ENCODE results near the gene CIRBP. TPM values are rescaled to one million over a fixed set of nuclear protein-coding genes. Genes with fewer than 3 reads are reported as not detected.
A peak's percentile ranks its signal among the peaks of the same experiment; 100 is the strongest.

Gene CIRBP
- total and polyA plus RNA-seq, 5 donors from 2014 or later = 172 to 497 (median 232) TPM

- peaks cover 0 to 3% (median 0%) of the 10 kb centered on the region in 7 donors for H3K9me3 Mint-ChIP-seq
- H3K36me3 ChIP-seq (ENCODE audit: control insufficient read depth, insufficient read depth, low read length) = no peaks in the 10 kb centered on the region
- H3K4me3 ChIP-seq (ENCODE audit: low read depth, low read length) = no peak overlapping the region
- no peak overlapping the region for H3K27ac ChIP-seq (ENCODE audit: insufficient read depth, low read length, poor library complexity, severe bottlenecking)
- peaks cover 21% of the 10 kb centered on the region for H3K27me3 Mint-ChIP-seq
- ATAC-seq (ENCODE audit: low read depth in 2 of 2) (no peak), DNase-seq (no peak)
- peak overlapping the region; percentile 68 to 76 (median 71) for H3K27ac Mint-ChIP-seq
- H3K4me1 Mint-ChIP-seq = peaks cover 0 to 42% (median 17%) of the 10 kb centered on the region in 4 donors
- H3K9me3 ChIP-seq (ENCODE audit: control insufficient read depth in 2 of 2, low read length in 2 of 2) = no peaks in the 10 kb centered on the region
- peaks cover 43% of the 10 kb centered on the region for H3K4me1 ChIP-seq (ENCODE audit: control insufficient read depth, insufficient read depth, low read length, poor library complexity, severe bottlenecking)
- H3K4me3 Mint-ChIP-seq = peak overlapping the region; percentile 83 to 89 (median 86)
- H3K27me3 ChIP-seq (ENCODE audit: control insufficient read depth, insufficient read depth, low read length) = no peaks in the 10 kb centered on the region
- no peaks in the 10 kb centered on the region for H3K36me3 Mint-ChIP-seq
Measured at GRCh38 chr19:1238369-1239303, 30.5 kb upstream of the CIRBP start.

- no peak overlapping the region for H3K4me3 ChIP-seq (ENCODE audit: low read depth, low read length)
- no peaks in the 10 kb centered on the region for H3K36me3 ChIP-seq (ENCODE audit: control insufficient read depth, insufficient read depth, low read length)
- no peaks in the 10 kb centered on the region for H3K27me3 ChIP-seq (ENCODE audit: control insufficient read depth, insufficient read depth, low read length)
- ATAC-seq (ENCODE audit: low read depth in 2 of 2) (no peak), DNase-seq (no peak)
- H3K36me3 Mint-ChIP-seq = no peaks in the 10 kb centered on the region
- peaks cover 0 to 3% (median 0%) of the 10 kb centered on the region in 7 donors for H3K9me3 Mint-ChIP-seq
- H3K27me3 Mint-ChIP-seq = peaks cover 21% of the 10 kb centered on the region
- H3K4me1 ChIP-seq (ENCODE audit: control insufficient read depth, insufficient read depth, low read length, poor library complexity, severe bottlenecking) = peaks cover 51% of the 10 kb centered on the region
- H3K27ac ChIP-seq (ENCODE audit: insufficient read depth, low read length, poor library complexity, severe bottlenecking) = peak overlapping the region; percentile 61
- H3K4me1 Mint-ChIP-seq = peaks cover 0 to 43% (median 18%) of the 10 kb centered on the region in 4 donors
- peak overlapping the region; percentile 83 to 89 (median 86) for H3K4me3 Mint-ChIP-seq
- no peaks in the 10 kb centered on the region for H3K9me3 ChIP-seq (ENCODE audit: control insufficient read depth in 2 of 2, low read length in 2 of 2)
- H3K27ac Mint-ChIP-seq = peak overlapping the region in 2 of 3 donors; percentile 40 to 71
Measured at GRCh38 chr19:1239420-1239795, 29.7 kb upstream of the CIRBP start.

- H3K4me1 ChIP-seq (ENCODE audit: control insufficient read depth, insufficient read depth, low read length, poor library complexity, severe bottlenecking) = peaks cover 57% of the 10 kb centered on the region
- H3K27ac Mint-ChIP-seq = peak overlapping the region in 1 of 3 donors; percentile 71
- DNase-seq (peak; percentile 87 to 93 (median 90)), ATAC-seq (ENCODE audit: low read depth in 2 of 2) (peak; percentile 55 to 59)
- H3K4me1 Mint-ChIP-seq = peaks cover 0 to 46% (median 20%) of the 10 kb centered on the region in 4 donors
- H3K4me3 Mint-ChIP-seq = peak overlapping the region in 3 of 4 donors; percentile 83 to 96 (median 89)
- no peak overlapping the region for H3K4me3 ChIP-seq (ENCODE audit: low read depth, low read length)
- peak overlapping the region; percentile 61 for H3K27ac ChIP-seq (ENCODE audit: insufficient read depth, low read length, poor library complexity, severe bottlenecking)
- H3K27me3 ChIP-seq (ENCODE audit: control insufficient read depth, insufficient read depth, low read length) = no peaks in the 10 kb centered on the region
- H3K9me3 ChIP-seq (ENCODE audit: control insufficient read depth in 2 of 2, low read length in 2 of 2) = no peaks in the 10 kb centered on the region
- no peaks in the 10 kb centered on the region for H3K36me3 ChIP-seq (ENCODE audit: control insufficient read depth, insufficient read depth, low read length)
- no peaks in the 10 kb centered on the region for H3K36me3 Mint-ChIP-seq
- H3K9me3 Mint-ChIP-seq = peaks cover 0 to 3% (median 0%) of the 10 kb centered on the region in 7 donors
- peaks cover 21% of the 10 kb centered on the region for H3K27me3 Mint-ChIP-seq
Measured at GRCh38 chr19:1239796-1240737, 29.1 kb upstream of the CIRBP start.

- Mint-ChIP-seq H3K27me3 (peaks cover 21% of the 10 kb centered on the region), H3K4me3 (peak overlapping the region; percentile 89 to 96 (median 94)), H3K4me1 (peaks cover 0 to 46% (median 20%) of the 10 kb centered on the region in 4 donors), H3K36me3 (no peaks in the 10 kb centered on the region), H3K27ac (peak overlapping the region; percentile 96 to 98 (median 97)), H3K9me3 (peaks cover 0 to 3% (median 0%) of the 10 kb centered on the region in 7 donors)
- H3K9me3 ChIP-seq (ENCODE audit: control insufficient read depth in 2 of 2, low read length in 2 of 2) = no peaks in the 10 kb centered on the region
- no peak for ATAC-seq (ENCODE audit: low read depth in 2 of 2)
- no peak for DNase-seq
- H3K4me1 ChIP-seq (ENCODE audit: control insufficient read depth, insufficient read depth, low read length, poor library complexity, severe bottlenecking) = peaks cover 62% of the 10 kb centered on the region
- no peaks in the 10 kb centered on the region for H3K36me3 ChIP-seq (ENCODE audit: control insufficient read depth, insufficient read depth, low read length)
- no peaks in the 10 kb centered on the region for H3K27me3 ChIP-seq (ENCODE audit: control insufficient read depth, insufficient read depth, low read length)
- peak overlapping the region; percentile 74 for H3K27ac ChIP-seq (ENCODE audit: insufficient read depth, low read length, poor library complexity, severe bottlenecking)
- H3K4me3 ChIP-seq (ENCODE audit: low read depth, low read length) = peak overlapping the region; percentile 41
Measured at GRCh38 chr19:1240925-1241324, 28.2 kb upstream of the CIRBP start.

GRCh38 chr19:1241417-1242095, 27.6 kb upstream of the CIRBP start, which contains the start of gene ATP5F1D:
Gene ATP5F1D (plus strand): TSS chr19:1241751. CDS start chr19:1241851, 100 bp downstream.
- Mint-ChIP-seq H3K27ac (peak within 1 kb of the TSS; percentile 96 to 98 (median 97)), H3K4me1 (peaks cover 0 to 46% (median 20%) of the 10 kb centered on the region in 4 donors), H3K27me3 (peaks cover 21% of the 10 kb centered on the region), H3K36me3 (no peaks in the 10 kb centered on the region), H3K4me3 (peak within 1 kb of the TSS; percentile 89 to 96 (median 94)), H3K9me3 (peaks cover 0 to 3% (median 0%) of the 10 kb centered on the region in 7 donors)
- ATAC-seq (ENCODE audit: low read depth in 2 of 2) = peak; percentile 68 to 70
- Histone ChIP-seq H3K4me1 (ENCODE audit: control insufficient read depth, insufficient read depth, low read length, poor library complexity, severe bottlenecking) (peaks cover 62% of the 10 kb centered on the region), H3K4me3 (ENCODE audit: low read depth, low read length) (peak within 1 kb of the TSS; percentile 41), H3K27ac (ENCODE audit: insufficient read depth, low read length, poor library complexity, severe bottlenecking) (peak within 1 kb of the TSS; percentile 74), H3K27me3 (ENCODE audit: control insufficient read depth, insufficient read depth, low read length) (no peaks in the 10 kb centered on the region), H3K36me3 (ENCODE audit: control insufficient read depth, insufficient read depth, low read length) (no peaks in the 10 kb centered on the region), H3K9me3 (ENCODE audit: control insufficient read depth in 2 of 2, low read length in 2 of 2) (no peaks in the 10 kb centered on the region)
- DNase-seq = peak; percentile 82 to 95 (median 88)

- Mint-ChIP-seq H3K27ac (peak overlapping the region in 2 of 3 donors; percentile 86 to 93), H3K9me3 (peaks cover 0 to 3% (median 0%) of the 10 kb centered on the region in 7 donors), H3K36me3 (no peaks in the 10 kb centered on the region), H3K4me3 (peak overlapping the region; percentile 61 to 96 (median 86)), H3K4me1 (peaks cover 0 to 38% (median 15%) of the 10 kb centered on the region in 4 donors), H3K27me3 (peaks cover 12% of the 10 kb centered on the region)
- DNase-seq = peak; percentile 75 to 87 (median 87)
- peak; percentile 38 to 47 for ATAC-seq (ENCODE audit: low read depth in 2 of 2)
- peak overlapping the region; percentile 57 for H3K27ac ChIP-seq (ENCODE audit: insufficient read depth, low read length, poor library complexity, severe bottlenecking)
- no peak overlapping the region for H3K4me3 ChIP-seq (ENCODE audit: low read depth, low read length)
- H3K36me3 ChIP-seq (ENCODE audit: control insufficient read depth, insufficient read depth, low read length) = no peaks in the 10 kb centered on the region
- H3K4me1 ChIP-seq (ENCODE audit: control insufficient read depth, insufficient read depth, low read length, poor library complexity, severe bottlenecking) = peaks cover 54% of the 10 kb centered on the region
- H3K27me3 ChIP-seq (ENCODE audit: control insufficient read depth, insufficient read depth, low read length) = no peaks in the 10 kb centered on the region
- H3K9me3 ChIP-seq (ENCODE audit: control insufficient read depth in 2 of 2, low read length in 2 of 2) = no peaks in the 10 kb centered on the region
Measured at GRCh38 chr19:1243768-1244692, 25.1 kb upstream of the CIRBP start.
